GM19239 (cell line): Measurements from ENCODE around the gene SLC9A2.

ENCODE experiments used
- DNase-seq: peaks from one replicate; pipeline ENCODE4 v3.0.0; 2011; ENCODE audit warnings: low spot score; ENCODE audit not compliant: insufficient read length
- FAIRE-seq: peaks from 2 replicates; lab custom pipeline; 2011; peaks lifted over from hg19 to GRCh38; lab: Jason Lieb, UNC

Gene SLC9A2, protein sequence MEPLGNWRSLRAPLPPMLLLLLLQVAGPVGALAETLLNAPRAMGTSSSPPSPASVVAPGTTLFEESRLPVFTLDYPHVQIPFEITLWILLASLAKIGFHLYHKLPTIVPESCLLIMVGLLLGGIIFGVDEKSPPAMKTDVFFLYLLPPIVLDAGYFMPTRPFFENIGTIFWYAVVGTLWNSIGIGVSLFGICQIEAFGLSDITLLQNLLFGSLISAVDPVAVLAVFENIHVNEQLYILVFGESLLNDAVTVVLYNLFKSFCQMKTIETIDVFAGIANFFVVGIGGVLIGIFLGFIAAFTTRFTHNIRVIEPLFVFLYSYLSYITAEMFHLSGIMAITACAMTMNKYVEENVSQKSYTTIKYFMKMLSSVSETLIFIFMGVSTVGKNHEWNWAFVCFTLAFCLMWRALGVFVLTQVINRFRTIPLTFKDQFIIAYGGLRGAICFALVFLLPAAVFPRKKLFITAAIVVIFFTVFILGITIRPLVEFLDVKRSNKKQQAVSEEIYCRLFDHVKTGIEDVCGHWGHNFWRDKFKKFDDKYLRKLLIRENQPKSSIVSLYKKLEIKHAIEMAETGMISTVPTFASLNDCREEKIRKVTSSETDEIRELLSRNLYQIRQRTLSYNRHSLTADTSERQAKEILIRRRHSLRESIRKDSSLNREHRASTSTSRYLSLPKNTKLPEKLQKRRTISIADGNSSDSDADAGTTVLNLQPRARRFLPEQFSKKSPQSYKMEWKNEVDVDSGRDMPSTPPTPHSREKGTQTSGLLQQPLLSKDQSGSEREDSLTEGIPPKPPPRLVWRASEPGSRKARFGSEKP

DNA sequence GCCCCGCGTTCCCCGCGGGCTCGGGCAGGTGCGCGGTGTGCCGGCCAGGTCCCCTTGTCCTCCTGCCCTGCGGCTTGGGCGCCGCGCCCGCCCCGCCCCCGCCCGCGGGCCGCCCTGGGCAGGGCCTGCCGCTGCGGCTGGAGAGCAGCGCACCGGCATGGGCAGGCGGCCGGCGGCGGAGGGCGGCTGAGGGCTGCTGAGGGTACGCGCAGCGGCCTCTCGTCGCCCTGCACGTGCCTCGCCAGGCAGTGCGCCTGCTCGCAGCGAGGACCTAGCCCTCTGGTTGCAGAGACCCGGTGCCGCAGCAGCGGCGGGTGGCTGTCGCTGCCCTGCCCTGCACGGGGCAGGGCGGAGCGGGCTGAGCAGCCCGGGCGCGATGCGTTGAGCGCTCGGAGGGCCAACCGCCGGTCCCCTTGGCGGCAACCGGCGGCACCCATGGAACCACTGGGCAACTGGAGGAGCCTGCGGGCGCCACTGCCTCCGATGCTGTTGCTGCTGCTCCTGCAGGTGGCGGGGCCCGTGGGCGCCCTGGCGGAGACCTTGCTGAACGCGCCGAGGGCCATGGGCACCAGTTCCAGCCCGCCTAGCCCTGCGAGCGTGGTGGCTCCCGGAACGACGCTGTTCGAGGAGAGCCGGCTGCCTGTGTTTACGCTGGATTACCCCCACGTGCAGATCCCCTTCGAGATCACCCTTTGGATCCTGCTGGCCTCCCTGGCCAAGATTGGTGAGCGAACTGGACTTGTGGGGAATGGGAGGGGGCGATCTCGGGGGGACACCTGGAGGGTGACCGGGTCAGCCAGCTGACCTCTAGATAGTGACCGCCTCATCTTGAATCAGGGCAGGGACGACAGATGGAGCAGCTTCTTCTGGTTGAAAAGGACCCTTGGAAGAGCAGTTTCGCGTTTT lies at the start of gene SLC9A2:
SLC9A2 (plus strand) TSS at position 140 of the 906 bp plus-strand sequence; CDS start at position 436, 296 bp downstream.
- no peak for DNase-seq
- FAIRE-seq: no peak

DNA sequence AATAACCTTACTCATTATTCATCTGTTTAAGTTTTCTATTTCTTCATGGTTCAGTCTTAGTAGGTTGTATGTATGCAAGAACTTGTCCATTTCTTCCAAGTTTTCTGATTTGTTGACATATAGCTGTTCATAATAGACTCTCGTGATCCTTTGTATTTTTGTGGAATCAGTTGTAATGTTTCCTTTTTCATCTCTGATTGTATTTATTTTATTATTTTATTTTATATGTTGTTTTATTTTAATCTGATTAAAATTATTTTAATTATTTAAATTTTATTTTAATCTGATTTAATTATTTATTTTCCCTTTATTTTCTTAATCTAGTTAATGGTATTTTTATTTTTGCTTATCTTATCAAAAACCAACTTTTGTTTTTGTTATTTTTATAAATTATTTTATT lies 43.5 kb upstream of the SLC9A2 start:
- no peak for DNase-seq
- FAIRE-seq: no peak

- DNase-seq: no peak
- no peak for FAIRE-seq
Observed at GRCh38 chr2:102578376-102578775, 41.0 kb upstream of the SLC9A2 start.

GRCh38 chr2:102581911-102582310 lies 37.4 kb upstream of the SLC9A2 start:
- FAIRE-seq (no peak), DNase-seq (no peak)

GRCh38 chr2:102582845-102583244 lies 36.5 kb upstream of the SLC9A2 start:
- FAIRE-seq (no peak), DNase-seq (no peak)

- DNase-seq (no peak), FAIRE-seq (no peak)
Observed at GRCh38 chr2:102585847-102586404, 33.4 kb upstream of the SLC9A2 start.

- no peak for DNase-seq
- no peak for FAIRE-seq
Observed at GRCh38 chr2:102588213-102588939, 31.0 kb upstream of the SLC9A2 start.

DNA sequence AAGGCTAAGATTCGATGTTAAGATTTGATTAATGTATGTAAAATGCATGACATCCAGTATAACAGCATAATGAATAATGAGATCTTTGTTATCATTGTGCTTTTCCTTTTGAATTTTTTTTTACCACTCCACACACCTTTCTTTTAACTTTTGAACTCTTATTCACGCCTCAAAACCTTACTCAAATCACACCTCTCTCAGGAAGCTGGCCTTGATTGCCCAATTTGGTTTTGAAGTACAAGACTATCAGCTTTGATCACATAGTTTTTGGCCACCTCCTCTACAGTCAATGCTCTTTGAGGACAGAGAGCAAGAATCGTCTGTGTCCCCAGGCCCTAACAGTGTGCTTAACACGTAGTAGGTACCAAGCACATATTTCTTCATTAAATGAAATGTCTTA lies 29.9 kb upstream of the SLC9A2 start:
- DNase-seq (no peak), FAIRE-seq (no peak)

DNA sequence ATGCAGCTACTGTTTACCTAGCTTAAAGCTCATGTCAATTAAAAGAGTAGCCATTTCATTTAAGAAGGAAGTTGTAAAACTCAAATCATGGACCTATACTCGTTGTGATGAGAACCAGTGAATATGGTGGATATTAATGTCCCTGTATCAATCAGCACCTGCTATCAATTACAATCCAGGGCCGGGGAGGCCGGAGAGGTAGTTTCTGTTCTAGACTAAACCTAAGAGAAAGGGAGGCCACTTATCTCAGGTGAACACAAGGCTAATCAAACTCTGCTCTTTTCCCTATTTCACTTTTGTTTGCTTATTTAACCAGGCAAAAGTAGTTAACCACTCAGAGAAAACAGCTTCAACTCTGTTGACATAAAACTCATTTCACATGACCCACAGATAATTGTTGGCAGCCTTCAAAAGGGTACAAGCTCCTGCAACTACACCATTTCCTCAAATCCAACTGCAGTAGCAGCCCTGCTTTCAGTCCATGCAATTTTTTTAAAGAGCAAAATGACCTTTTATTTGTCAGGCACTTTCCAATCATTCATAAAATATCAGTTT lies 27.8 kb upstream of the SLC9A2 start:
- DNase-seq (no peak), FAIRE-seq (no peak)

DNA sequence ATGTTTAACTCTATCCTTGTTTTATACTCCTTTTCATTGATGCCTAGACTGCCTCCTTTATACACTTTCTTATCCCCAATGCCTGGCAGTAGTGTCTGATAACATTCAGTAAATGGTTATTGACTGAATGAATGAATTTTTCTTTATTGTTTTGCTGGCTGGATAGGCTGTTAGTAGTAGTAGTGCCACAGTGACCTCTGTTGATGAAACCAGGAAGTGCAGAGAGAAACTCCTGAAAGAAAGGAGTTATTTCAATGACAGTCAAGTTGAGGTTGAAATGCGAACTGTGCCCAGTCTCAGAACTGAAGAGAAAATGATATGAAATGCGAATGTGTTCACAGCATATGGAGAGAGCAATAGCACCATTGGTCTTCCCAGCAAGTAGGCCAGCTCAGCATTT lies 26.8 kb upstream of the SLC9A2 start:
- FAIRE-seq (no peak), DNase-seq (no peak)

GRCh38 chr2:102593516-102593915 lies 25.8 kb upstream of the SLC9A2 start:
- no peak for FAIRE-seq
- DNase-seq: no peak

- FAIRE-seq: no peak
- no peak for DNase-seq
Observed at GRCh38 chr2:102594445-102595016, 24.8 kb upstream of the SLC9A2 start.

DNA sequence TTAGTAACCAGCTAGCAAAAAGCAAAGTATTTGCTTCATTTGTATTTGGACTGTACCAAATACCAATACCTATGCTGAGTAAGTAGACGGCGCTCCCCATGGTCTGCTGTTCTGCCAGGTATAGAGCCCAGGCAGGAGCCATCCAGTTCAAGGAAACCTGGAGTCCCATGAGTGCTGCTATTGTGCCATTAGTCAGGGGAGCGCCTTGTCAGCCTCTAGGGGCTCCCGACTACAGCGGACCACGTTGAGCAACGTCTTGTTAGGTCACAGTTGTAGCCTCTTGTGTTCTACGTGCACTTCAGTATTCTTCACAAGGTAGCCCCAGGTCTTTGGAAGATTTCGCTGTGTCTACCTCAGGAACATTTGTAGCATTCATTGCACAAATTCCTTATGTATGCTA lies 21.6 kb upstream of the SLC9A2 start:
- DNase-seq (no peak), FAIRE-seq (no peak)

GRCh38 chr2:102599486-102599885 lies 19.9 kb upstream of the SLC9A2 start:
- FAIRE-seq: no peak
- no peak for DNase-seq

- FAIRE-seq (no peak), DNase-seq (no peak)
Observed at GRCh38 chr2:102601730-102602129, 17.6 kb upstream of the SLC9A2 start.

DNA sequence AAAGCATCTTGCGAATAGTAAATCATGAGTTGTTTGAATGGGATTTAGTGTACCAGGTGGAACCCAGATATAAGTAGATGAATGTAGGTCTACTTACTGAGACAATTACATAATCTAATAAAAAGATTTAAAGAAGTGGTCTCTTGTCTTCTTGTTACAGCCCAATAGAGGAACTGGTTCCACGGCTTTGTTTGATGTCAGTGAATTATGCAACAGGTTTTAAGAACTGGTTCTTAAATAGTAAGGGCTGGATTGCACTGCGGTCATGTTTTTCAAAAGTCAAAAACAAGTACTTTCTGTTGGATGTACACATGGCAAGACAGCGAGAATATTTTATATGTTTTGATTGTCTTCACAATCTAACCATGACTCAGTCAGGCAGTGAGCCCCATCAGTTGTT lies 15.4 kb upstream of the SLC9A2 start:
- FAIRE-seq: no peak

DNA sequence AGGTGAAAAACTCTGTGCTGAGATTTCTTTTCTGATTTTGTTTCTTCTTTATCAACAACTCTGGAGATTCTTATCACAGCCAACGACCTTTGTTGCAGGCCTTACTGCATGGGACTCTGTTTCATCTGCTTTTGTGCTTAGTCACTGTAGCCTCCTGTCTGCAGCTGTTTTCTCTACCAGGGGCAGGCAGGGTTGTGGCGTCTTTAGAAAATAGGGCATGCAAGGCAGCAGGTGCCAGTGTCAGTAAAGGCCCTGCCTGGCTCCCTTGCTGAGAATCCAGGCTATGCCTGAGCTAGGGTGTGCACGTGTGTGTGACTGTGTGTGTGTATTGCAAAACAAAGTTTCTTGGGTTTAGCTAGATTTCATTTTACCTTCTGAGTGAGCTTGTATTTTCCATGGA lies 14.6 kb upstream of the SLC9A2 start:
- no peak for FAIRE-seq
- no peak for DNase-seq

More for the DNA sequence above, 15.4 kb upstream of the SLC9A2 start:
- no peak for DNase-seq

- FAIRE-seq (no peak), DNase-seq (no peak)
Observed at GRCh38 chr2:102606353-102606752, 13.0 kb upstream of the SLC9A2 start.
